CD14-positive monocyte (primary cell): ENCODE measurements around the gene SMPD3. TPM values are rescaled to one million over a fixed set of nuclear protein-coding genes. Genes with fewer than 3 reads are reported as not detected.

Experiments
- DNase-seq, 3 donors: peaks; one replicate each; pipeline ENCODE4 v3.0.0-alpha.2; 2011 to 2022
- H2AFZ ChIP-seq: 2 replicates; pipeline ENCODE4 v1.6.0; 2012; ENCODE audit warnings: mild to moderate bottlenecking, low read depth, low read length, inconsistent platforms; ENCODE audit not compliant: insufficient read depth, poor library complexity, severe bottlenecking
- H3K27ac ChIP-seq, 2 donors: 1 replicate in 1 of 2; 2 replicates in 1 of 2; pipeline ENCODE4 v1.5.1; 2012 to 2013; ENCODE audit warnings: low read length in 2 of 2, control low read depth in 1 of 2, inconsistent platforms in 1 of 2, low read depth in 1 of 2, mild to moderate bottlenecking in 1 of 2
- H3K27me3 ChIP-seq, 2 donors: one replicate each; pipeline versions ENCODE4 v1.6.0 to v1.6.1; 2011 to 2013; ENCODE audit warnings: low read length in 2 of 2; ENCODE audit not compliant: control insufficient read depth in 2 of 2, insufficient read depth in 2 of 2
- H3K36me3 ChIP-seq, 2 donors: replicated peaks in 1 of 2; 1 replicate in 1 of 2; 2 replicates in 1 of 2; pipeline versions ENCODE4 v1.5.1 to v1.6.1; 2012 to 2013; ENCODE audit warnings: low read length in 2 of 2, control low read depth in 1 of 2, inconsistent platforms in 1 of 2, mild to moderate bottlenecking in 1 of 2; ENCODE audit not compliant: insufficient read depth in 2 of 2, control insufficient read depth in 1 of 2
- H3K4me1 ChIP-seq, 2 donors: 1 replicate in 1 of 2; 2 replicates in 1 of 2; pipeline versions ENCODE4 v1.5.1 to v1.6.1; 2012 to 2013; ENCODE audit warnings: low read length in 2 of 2, control low read depth in 1 of 2, inconsistent platforms in 1 of 2, mild to moderate bottlenecking in 1 of 2, moderate library complexity in 1 of 2; ENCODE audit not compliant: insufficient read depth in 2 of 2, control insufficient read depth in 1 of 2
- H3K4me2 ChIP-seq: replicated peaks from 2 replicates; pipeline ENCODE3; 2012; ENCODE audit warnings: low read length, moderate library complexity, mild to moderate bottlenecking; ENCODE audit not compliant: poor library complexity, severe bottlenecking; ENCODE audit errors: extremely low read depth
- H3K4me3 ChIP-seq, 3 experiments: fragments of 200-600 bp in 1 of 3; sonication (generic) in 1 of 3; replicated peaks in 1 of 3; 1 replicate in 2 of 3; 2 replicates in 1 of 3; pipeline ENCODE4 v1.5.1; 2011 to 2013; ENCODE audit warnings: low read length in 3 of 3, mild to moderate bottlenecking in 3 of 3, control low read depth in 2 of 3, low read depth in 2 of 3, inconsistent platforms in 1 of 3, moderate library complexity in 1 of 3
- H3K79me2 ChIP-seq: 2 replicates; pipeline ENCODE4 v1.6.0; 2012; ENCODE audit warnings: mild to moderate bottlenecking, control low read depth, inconsistent platforms, low read length, moderate library complexity; ENCODE audit not compliant: insufficient read depth
- H3K9ac ChIP-seq: 2 replicates; pipeline ENCODE4 v1.6.0; 2017; ENCODE audit warnings: low read length, mild to moderate bottlenecking; ENCODE audit not compliant: insufficient read depth, poor library complexity, severe bottlenecking
- H3K9me3 ChIP-seq, 2 donors: replicated peaks in 1 of 2; 1 replicate in 1 of 2; 2 replicates in 1 of 2; pipeline versions ENCODE4 v1.5.1 to v1.6.1; 2012 to 2013; ENCODE audit warnings: low read length in 2 of 2, control low read depth in 1 of 2; ENCODE audit not compliant: control insufficient read depth in 1 of 2, insufficient read depth in 1 of 2
- H4K20me1 ChIP-seq: 2 replicates; pipeline ENCODE4 v1.6.0; 2012; ENCODE audit warnings: mild to moderate bottlenecking, low read length, control low read depth, moderate library complexity; ENCODE audit not compliant: insufficient read depth
- H3K27ac Mint-ChIP-seq, 7 donors: one replicate each; pipeline ENCODE4 v1.8.0; 2020; ENCODE audit warnings: mild to moderate bottlenecking in 7 of 7, mixed read lengths in 7 of 7, moderate library complexity in 6 of 7, inconsistent platforms in 2 of 7
- H3K27me3 Mint-ChIP-seq, 3 donors: one replicate each; pipeline ENCODE4 v1.8.0; 2021 to 2022; ENCODE audit warnings: low read depth in 3 of 3, mild to moderate bottlenecking in 3 of 3, mixed read lengths in 3 of 3, moderate library complexity in 3 of 3, inconsistent platforms in 1 of 3
- H3K36me3 Mint-ChIP-seq, 2 donors: one replicate each; pipeline ENCODE4 v1.8.0; 2020; ENCODE audit warnings: mixed read lengths in 2 of 2, inconsistent platforms in 1 of 2, mild to moderate bottlenecking in 1 of 2
- H3K4me1 Mint-ChIP-seq: one replicate; pipeline ENCODE4 v1.8.0; 2020; ENCODE audit warnings: mild to moderate bottlenecking, mixed read lengths
- H3K4me3 Mint-ChIP-seq, 2 donors: one replicate each; pipeline ENCODE4 v1.8.0; 2020; ENCODE audit warnings: mild to moderate bottlenecking in 2 of 2, mixed read lengths in 2 of 2, moderate library complexity in 1 of 2
- H3K9me3 Mint-ChIP-seq, 7 donors: one replicate each; pipeline ENCODE4 v1.8.0; 2020 to 2022; ENCODE audit warnings: mixed read lengths in 7 of 7, mild to moderate bottlenecking in 6 of 7, moderate library complexity in 6 of 7, inconsistent platforms in 2 of 7
- WGBS: methylation state at CpG from one replicate; pipeline ENCODE4 v1.1.5; 2013; ENCODE audit warnings: missing lambda C conversion rate; ENCODE audit not compliant: insufficient coverage; 5-methylcytosine and 5-hydroxymethylcytosine counted together
- intact Hi-C, 2 donors: fragments of 100-400 bp; cut with micrococcal nuclease; formaldehyde crosslinking; loops; one replicate each; pipeline versions ENCODE4 v1.15.0 to v1.15.1; 2023
- polyA plus RNA-seq, 3 donors: library from polyadenylated mRNA; depleted of rRNA in 1 of 3; unstranded in 2 of 3; stranded (reverse) in 1 of 3; fragments of 300-500 nt in 2 of 3; fragments of >200 nt in 1 of 3; fragmentation: Illumina TruSeq in 2 of 3; gene quantifications; 1 replicate in 2 of 3; 2 replicates in 1 of 3; pipeline ENCODE4 v1.2.3, GENCODE V29; 2012 to 2021
- TF ChIP-seq, protein P1 (sequence below): fragments of 200-600 bp; IDR thresholded peaks from one replicate; pipeline ENCODE4 v1.8.0; 2022; ENCODE audit warnings: antibody characterized with exemption, mild to moderate bottlenecking

Gene SMPD3
- polyA plus RNA-seq, 3 donors, result 0.40 to 1.1 (median 0.51) TPM

DNA sequence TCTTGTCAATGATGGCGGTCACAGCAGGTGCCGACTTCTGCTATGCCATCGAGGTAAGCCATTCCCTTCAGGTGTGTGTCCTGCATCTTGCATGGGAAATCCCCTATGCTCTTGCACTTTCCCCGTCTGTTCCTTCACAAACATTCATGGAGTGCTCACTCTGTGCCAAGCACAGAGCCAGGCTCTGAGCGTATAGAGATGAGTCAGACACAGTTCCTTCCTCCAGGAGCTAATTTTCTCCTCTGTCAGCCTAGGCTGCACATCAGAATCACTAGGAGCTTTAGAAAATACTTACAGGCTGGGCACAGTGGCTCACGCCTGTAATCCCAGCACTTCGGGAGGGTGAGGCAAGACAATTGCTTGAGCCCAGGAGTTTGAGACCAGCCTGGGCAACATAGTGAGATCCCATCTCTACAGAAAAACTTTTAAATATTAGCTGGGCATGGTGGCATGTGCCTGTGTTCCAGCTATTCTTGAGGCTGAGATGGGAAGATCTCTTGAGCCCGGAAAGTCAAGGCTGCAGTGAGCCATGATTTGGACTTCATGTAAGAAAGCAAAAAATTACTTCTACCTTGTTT lies 123.4 kb downstream of the SMPD3 start:
- intact Hi-C loops, result loop anchor here (5.0 kb wide), 1 partner anchor 63 kb away; the partner anchor contains the start of gene SLC7A6 (in 2 of the 2)

DNA sequence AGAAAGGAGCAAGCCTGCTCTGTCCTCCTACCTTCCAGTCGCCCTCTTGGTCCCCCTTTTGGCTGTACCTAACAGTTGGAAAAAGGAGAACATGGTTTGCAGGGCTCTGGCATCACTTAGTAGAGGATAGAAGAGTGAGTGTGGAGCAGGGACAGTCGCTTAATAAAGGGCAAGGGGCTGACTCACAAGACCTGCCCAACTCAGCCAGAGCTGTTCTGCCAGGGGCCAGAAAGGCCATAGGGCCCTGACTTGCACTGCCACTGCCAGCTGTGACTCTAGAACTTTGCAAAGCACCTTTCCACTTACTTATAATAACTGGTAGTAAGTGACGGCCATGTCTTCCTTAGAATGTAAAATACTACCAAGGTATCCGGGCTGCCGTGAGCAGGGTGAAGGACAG lies 124.0 kb downstream of the SMPD3 start:
- Histone ChIP-seq H3K4me3 (no peak overlapping the region), H3K27me3 (no peaks in the 10 kb centered on the region), H3K4me1 (no peaks in the 10 kb centered on the region), H3K36me3 (peaks cover 30 to 71% of the 10 kb centered on the region in 2 donors), H3K27ac (no peak overlapping the region), H3K4me2 (no peak overlapping the region), H3K9ac (no peak overlapping the region), H4K20me1 (no peaks in the 10 kb centered on the region), H3K79me2 (no peaks in the 10 kb centered on the region), H2AFZ (no peak overlapping the region), H3K9me3 (no peaks in the 10 kb centered on the region)
- intact Hi-C loops, result no loop called here
- Mint-ChIP-seq H3K36me3 (peaks cover 48 to 63% of the 10 kb centered on the region in 2 donors), H3K4me1 (peaks cover 2% of the 10 kb centered on the region), H3K27me3 (peaks cover 0 to 4% (median 0%) of the 10 kb centered on the region in 3 donors), H3K27ac (peak overlapping the region in 1 of 7 donors; percentile 54), H3K4me3 (no peak overlapping the region), H3K9me3 (no peaks in the 10 kb centered on the region)
- TF ChIP-seq, protein P1, sequence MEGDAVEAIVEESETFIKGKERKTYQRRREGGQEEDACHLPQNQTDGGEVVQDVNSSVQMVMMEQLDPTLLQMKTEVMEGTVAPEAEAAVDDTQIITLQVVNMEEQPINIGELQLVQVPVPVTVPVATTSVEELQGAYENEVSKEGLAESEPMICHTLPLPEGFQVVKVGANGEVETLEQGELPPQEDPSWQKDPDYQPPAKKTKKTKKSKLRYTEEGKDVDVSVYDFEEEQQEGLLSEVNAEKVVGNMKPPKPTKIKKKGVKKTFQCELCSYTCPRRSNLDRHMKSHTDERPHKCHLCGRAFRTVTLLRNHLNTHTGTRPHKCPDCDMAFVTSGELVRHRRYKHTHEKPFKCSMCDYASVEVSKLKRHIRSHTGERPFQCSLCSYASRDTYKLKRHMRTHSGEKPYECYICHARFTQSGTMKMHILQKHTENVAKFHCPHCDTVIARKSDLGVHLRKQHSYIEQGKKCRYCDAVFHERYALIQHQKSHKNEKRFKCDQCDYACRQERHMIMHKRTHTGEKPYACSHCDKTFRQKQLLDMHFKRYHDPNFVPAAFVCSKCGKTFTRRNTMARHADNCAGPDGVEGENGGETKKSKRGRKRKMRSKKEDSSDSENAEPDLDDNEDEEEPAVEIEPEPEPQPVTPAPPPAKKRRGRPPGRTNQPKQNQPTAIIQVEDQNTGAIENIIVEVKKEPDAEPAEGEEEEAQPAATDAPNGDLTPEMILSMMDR, result no peak
- WGBS, result 100% methylated on average over 3 of the region's 5 CpGs
- no peak for DNase-seq

More for the DNA sequence above, 123.4 kb downstream of the SMPD3 start:
- Histone ChIP-seq H4K20me1 (no peaks in the 10 kb centered on the region), H3K4me3 (no peak overlapping the region), H3K27me3 (no peaks in the 10 kb centered on the region), H3K79me2 (no peaks in the 10 kb centered on the region), H3K9me3 (no peaks in the 10 kb centered on the region), H3K4me1 (no peaks in the 10 kb centered on the region), H3K36me3 (peaks cover 29 to 71% of the 10 kb centered on the region in 2 donors), H3K27ac (no peak overlapping the region), H3K9ac (no peak overlapping the region), H3K4me2 (no peak overlapping the region), H2AFZ (no peak overlapping the region)
- H3K27me3 Mint-ChIP-seq, result peaks cover 0 to 4% (median 0%) of the 10 kb centered on the region in 3 donors
- H3K4me1 Mint-ChIP-seq, result peaks cover 2% of the 10 kb centered on the region
- peak overlapping the region in 1 of 7 donors; percentile 54 for H3K27ac Mint-ChIP-seq
- H3K9me3 Mint-ChIP-seq, result no peaks in the 10 kb centered on the region
- TF ChIP-seq, protein P1, result no peak
- no peak for DNase-seq
- 94% methylated on average over 8 of the region's 8 CpGs for WGBS
- no peak overlapping the region for H3K4me3 Mint-ChIP-seq
- H3K36me3 Mint-ChIP-seq, result peaks cover 43 to 58% of the 10 kb centered on the region in 2 donors
